GM04503 (cell line): ENCODE measurements around the gene GRB14.
"Not testable (repeated sequence)": the region's sequence is repeated elsewhere in the genome, so short reads cannot be mapped to it uniquely, and the experiment has no call there.

Source experiments
- DNase-seq: peaks from one replicate; pipeline ENCODE4 v3.0.0-alpha.2; 2012; ENCODE audit warnings: low read depth

GRB14 gene

DNA sequence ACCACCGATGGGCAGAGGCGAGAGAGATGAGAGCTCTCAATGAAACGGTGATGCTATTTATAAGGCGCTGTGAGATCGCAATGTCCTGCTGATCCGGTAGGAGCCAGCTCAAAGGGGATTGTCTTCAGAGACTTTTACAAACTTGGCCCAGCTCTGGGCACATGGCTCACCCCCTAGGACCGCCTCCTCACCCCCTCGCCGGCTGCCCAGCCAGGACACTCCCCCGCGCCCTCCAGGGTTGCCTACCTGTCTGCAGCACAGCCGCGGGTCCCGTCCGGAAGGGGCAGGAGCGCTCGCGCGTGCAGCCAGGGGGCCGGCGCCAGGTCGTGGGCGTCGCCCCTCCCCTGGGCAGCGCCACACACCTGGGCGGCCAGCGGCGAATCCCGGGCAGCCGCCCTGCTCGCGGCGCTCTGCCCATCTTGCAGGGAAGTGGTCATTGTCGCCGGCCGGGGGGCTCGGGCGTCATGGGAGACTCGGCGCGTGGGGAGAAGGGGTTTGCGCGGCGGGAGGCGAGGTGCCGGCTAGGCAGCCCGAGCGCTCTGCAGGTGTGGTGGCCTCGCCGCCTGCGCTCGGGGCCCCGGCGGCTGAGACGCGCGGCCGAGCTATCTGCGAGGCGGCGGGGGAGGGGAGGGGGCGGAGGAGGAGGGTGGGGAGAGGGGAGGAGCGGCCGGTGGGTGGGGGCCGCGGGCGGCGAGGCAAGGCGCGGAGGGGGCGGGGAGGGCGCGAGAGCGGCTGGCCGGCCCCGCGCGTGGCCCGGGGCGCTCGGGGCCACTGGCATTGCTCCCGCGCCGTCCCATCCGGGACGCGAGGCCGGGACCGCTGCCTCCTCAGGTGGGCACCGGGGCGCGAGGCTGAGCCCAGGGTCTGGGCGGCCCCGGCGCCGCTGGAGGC is at the start of gene GRB14:
TSS of gene GRB14 (minus strand) at position 610 of the 891 bp plus-strand sequence. CDS start at position 437, 173 bp downstream.
- no peak for DNase-seq

DNA sequence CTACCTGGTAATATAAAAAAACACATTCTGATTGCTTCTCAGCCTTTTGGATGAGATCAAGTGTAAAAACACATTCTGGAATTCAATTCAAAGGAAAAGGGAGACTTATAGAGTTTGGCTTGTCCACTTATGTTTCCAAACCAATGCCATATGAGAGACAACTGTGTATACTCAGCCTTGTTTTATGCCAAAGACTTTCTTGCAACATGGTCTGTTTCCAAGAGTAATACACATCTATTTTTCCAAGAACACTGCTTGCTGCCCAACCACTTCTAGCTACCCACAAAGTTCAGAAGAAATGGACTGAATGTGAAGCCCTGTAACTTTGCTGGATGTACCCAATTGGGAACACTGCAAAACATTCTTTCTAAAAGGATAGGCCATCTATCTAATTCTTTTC is 48.0 kb upstream of the GRB14 start:
- DNase-seq, result no peak

DNA sequence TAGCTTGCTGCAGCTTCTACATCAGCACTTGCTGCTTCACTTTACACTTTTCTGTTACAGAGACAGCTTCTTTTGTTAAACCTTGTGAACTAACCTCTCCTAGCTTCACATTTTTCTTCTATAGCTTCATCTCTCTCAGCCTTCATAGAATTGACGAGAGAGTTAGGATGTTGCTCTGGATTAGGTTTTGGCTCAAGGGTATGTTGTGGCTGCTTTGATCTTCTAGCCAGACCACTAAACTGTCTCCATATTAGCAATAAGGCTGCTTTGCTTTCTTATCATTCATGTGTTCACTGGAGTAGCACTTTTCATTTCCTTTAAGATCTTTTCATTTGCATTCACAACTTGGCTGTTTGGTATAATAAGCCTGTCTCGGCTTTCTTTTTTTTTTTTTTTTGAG is 46.3 kb upstream of the GRB14 start:
- DNase-seq, result no peak

DNA sequence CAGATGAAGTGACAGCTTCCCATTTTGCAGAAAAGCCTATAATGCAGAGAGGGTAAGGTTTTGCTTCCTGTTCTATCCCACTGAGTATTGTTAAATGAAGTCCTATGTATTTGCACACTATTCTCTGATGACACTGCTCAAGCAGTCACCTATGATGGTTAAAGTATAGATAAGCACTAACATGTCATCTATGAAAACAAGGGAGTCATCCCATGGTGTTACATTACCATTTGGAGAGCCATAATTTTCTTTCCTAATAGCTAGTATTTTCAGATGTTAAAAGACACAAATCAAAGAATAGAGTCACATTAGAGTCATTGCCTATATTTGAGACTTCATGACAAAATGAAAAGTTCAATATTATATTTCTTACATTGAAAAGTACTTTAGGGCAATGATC is 42.8 kb upstream of the GRB14 start:
- DNase-seq, result no peak

DNA sequence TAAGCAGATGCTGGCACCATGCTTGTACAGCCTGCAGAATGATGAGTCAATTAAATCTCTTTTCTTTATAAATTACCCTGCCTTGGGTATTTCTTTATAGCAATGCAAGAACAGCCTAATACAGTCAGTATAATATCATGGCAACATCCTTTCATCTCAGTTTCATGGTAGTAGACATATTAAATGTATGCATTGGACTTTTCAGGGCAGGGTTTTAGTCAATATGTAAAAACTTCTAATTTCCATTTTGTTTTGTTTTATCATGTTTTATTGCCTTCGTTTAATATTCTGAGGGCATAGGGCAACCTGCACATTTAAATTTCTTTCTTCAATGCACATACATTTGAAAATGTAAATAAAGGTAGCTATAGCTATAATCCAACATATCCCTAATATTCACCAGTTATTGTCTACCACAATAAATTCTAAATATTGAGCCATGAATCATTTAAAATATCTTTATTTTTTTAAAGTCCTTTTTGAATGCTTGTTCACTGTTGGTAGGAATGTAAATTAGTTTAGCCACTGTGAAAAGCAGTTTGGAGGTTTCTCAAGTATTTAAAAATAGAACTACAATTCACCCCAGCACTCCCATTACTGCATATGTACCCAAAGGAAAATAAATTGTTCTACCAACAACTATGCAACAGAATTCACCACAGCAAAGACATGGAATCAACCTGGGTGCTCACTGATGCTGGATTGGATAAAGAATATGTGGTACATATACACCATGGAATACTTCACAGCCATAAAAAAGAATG is 41.8 kb upstream of the GRB14 start:
- DNase-seq, result no peak

DNA sequence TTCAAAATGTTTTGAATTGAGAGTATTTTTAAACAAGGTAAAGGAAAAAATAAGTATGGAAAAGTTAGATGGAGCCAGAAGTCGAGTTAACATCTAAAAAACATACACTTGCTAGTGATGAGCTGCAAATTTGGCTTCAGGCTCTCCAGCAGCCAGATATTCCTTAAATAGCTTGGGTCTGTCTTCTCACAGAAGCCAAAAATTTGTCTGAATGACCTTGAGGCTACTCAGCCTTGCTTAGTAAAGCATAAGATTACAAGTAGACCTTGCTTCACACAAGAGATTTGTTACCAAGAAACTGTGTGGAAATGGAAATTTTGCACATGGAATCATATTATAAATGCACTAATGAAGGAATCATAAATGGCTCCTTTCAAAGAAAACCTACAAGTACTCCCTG is 40.8 kb upstream of the GRB14 start:
- DNase-seq, result no peak

DNA sequence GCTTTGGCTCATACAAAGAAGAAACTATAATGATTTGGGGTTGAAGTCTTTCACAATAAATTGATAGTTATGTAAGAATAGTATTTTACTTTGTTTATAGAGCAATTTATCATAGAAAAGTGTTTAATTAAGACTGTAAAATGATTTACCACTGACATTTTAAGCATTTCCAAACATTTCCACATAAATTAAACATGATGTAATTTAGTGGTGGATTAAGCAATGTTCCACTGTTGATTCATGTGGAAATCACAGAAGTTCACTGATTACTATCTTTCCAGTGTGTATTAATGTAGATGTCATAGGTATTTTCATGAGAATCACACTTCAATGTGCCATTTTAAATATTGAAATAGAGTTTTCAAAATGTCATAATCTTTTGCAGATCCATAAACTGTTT is 40.1 kb upstream of the GRB14 start:
- DNase-seq, result peak; percentile 31

DNA sequence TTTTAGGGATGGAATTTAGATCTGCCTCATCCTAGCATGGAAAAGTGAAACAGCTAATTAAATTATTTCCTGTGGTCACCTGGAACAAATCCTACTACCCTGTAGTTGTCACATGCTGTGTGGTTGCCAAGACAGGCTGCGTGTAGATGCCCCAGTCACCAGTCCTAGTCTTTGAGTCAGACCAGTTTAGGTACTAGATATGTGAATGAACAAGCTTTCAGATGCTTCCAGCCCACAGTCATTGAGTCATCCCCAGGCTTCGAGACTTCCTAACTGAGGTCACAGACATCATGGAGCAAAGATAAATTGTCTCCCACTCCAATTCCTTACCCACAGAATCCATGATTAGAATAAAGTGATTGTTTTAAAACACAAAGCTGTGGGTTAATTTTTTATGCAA is 35.8 kb upstream of the GRB14 start:
- peak; percentile 76 for DNase-seq

DNA sequence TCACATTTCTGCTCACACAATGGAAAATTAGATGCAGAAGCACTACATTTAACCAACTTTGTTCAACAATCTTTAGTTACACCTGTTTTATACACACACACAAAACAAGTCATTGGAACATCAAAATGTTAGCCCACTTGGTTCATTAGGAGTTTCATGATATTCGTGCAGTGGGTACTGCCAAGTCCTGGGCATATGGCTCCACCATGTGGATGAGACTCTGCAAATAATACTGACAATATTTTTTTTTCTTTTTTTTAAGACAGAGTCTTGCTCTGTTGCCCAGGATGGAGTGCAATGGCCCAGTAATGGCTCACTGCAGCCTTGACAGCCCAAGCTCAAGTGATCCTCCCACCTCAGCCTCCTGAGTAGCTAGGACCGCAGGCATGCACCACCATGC is 34.5 kb upstream of the GRB14 start:
- DNase-seq, result no peak

DNA sequence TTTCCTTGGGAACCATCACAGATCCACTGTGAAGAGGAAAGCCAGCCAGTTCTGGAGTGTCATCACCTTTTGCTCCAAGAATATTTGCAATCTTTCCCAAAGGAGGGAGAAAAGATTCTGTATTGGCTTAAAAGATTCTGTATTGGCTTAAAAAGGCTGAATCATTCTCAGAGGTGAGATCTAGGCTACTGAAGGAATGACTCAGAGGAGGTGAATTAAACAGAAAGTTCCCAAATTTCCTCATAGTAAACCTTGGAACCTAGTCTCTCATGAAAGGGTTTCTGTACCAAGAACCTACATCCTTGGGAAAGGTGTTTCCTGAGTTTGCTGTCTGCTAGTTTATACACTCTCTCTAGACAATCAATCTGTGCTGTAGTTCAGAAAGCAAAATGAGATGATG is 34.1 kb upstream of the GRB14 start:
- no peak for DNase-seq

DNA sequence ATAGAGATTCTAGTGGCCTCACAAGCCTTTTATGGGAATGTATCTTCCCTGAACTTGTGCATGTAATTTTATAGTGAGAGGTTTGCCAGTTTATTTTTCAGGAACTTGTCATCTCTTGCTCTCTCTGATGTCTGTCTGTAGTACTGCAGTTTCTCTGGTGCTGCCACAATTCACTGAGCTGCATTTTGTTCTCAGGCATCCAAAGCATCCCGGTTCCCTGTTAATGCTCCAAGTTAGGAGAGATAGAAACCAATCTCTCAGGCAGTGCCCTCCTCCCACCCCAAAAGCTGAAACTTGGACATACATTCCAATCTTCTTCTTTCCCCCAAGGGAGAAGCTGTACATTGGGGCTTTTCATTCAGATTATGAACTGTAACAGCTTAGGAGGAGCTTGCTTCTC is 30.1 kb upstream of the GRB14 start:
- DNase-seq, result no peak

DNA sequence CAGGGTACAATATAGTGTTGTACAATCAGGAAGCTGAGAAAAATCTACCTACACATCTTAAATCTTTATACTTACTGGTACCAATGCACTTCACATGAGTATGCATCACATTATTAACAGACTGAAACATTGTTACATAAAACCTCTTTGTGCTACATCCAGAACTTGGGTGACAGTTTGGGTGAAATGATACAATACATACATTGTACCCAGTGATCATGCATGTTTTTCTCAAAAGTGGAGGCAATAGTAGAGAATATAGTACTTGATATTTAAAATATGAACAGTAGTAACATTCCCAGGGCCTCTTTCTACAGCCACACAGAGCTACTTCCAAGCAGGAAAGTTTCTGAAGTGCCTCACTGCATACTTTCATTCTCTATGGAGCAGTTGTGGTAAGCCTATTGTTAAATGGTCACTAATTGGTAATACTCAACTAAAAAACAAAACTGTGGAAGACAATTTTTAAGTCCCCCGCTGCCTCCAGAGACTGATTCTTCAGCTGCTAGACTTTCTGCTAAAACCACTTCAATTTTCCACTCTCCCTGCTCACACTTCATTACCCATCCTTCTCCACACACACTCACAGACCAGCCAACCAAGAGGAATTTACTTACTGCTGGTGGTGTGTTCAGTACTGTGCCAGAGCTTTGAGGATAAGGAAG is 22.9 kb upstream of the GRB14 start:
- peak; percentile 19 for DNase-seq

DNA sequence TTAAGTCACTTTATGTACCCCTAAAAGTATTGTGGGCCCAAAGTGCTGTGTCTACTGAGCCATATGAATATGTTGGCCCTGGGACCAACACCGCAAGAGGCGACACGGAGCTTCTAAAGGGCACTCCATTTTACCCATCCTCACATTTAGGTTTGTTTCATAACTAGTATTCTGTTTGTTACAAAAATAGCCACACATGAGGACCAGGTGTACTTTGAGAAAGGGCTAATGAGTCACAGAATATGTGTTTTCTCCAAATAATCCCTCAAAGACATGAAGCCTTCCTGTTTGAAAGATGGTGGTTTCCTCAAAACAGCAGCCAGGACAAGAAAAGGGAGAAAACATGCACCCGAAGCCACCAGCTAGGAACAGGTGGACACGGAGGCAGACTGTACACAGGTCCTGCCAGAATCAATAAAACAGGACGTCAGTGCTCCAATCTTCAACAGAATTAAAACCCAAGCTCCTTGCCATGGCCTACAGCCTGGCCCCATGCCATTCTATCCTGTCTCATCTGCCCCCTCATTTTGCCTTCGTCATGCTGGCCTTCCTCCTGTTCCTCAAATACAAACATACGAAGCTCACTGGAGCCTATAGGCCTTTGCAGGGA is 21.8 kb upstream of the GRB14 start:
- no peak for DNase-seq

DNA sequence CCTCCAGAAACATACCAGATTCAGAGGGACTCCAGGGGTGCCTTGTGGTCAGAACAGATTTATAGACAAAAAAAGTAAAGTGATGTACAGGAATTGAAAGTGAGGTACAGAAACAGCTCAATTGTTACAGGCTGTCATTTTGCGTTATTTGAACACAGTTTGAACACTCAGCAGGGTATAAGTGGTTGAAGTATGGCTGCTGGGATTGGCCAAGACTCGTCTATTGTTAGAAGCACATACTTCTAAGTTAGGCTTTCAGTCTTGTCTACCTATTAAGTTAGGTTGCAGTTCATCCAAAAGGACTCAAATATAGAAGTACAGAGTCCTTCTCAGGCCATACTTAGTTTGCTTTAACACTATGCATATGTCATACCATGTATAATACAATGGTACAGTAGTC is 21.0 kb upstream of the GRB14 start:
- no peak for DNase-seq

DNA sequence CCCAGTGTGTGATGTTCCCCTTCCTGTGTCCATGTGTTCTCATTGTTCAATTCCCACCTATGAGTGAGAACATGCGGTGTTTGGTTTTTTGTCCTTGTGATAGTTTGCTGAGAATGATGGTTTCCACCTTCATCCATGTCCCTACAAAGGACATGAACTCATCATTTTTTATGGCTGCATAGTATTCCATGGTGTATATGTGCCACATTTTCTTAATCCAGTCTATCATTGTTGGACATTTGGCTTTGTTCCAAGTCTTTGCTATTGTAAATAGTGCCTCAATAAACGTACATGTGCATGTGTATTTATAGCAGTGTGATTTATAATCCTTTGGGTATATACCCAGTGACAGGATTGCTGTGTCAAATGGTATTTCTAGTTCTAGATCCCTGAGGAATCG is 7.0 kb upstream of the GRB14 start:
- DNase-seq, result not testable (repeated sequence)

DNA sequence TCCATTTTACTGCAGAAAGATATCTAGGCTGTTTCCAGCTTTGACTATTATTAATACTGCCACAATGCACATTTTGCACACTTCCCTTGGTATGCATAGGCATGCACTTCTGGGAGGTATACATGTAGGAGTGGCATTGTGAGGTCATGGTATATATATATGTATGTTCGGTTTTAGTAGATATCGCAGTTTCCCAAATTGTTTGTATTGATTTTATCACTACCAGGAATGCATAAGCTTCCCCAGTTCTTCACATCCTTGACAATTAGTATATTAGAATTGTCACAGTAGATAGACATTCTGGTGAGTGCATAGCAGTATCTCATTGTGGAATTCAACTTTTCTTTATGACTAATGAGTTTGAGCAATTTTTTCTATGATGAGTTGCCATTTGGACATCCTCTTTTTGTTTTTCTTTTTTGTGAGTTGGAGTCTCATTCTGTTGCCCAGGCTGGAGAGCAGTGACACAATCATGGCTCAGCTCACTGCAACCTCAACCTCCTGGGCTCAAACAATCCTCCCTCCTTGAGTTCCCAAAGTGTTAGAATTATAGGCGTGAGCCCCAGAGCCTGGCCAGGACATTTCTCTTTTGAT is 4.2 kb upstream of the GRB14 start:
- DNase-seq, result peak; percentile 49

DNA sequence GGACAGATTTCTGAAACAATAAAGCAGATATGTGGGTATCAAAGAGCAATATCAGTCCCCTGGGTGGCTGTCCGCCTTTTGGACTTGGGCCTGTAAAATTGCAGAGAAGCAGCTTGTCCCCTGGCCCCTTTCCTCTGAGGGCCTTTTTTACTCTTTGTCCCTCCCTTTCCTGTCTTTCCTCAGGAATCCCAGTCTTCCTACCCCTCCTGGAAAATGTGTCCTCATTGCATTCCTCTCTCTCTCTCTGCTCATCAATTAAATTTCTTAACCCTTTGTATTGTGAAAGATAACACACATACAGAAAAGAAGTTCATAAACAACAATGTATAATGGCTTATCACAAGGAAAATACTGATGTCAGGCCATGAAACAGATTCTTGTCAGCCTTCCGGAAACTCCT is 3.0 kb upstream of the GRB14 start:
- no peak for DNase-seq

DNA sequence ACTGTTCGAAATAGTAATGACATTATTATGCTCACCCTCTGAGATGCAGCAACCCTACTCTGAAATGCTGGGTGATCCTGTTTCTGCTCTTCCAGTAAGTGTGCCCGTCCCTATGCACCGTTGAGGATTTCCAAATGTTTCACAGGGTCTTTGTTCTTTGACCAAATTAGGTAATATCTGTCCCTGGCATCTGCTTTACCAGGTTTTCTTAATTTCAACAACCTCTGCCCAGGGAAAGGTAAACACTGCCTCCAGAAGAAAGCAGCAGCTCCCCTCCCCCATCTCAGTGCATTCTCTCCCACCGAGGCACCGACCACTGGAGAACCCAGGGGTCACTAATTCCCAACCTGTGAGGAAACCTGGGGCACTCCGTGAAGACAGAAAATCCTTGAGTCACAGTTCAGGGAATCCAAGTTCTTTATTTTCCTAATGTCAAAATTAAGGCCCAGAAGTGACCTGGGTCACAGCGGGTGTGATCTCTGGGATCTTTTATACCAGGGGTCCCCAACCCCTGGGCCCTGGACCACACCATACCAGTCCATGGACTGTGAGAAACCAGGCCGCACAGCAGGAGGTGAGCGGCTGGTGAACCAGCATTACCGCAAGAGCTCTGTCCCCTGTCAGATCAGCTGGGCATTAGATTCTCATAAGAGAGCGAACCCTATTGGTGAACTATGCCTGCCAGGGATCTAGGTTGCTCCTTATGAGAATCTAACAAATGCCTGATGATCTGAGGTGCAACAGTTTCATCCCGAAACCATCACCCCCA is 1.2 kb upstream of the GRB14 start:
- no peak for DNase-seq

DNA sequence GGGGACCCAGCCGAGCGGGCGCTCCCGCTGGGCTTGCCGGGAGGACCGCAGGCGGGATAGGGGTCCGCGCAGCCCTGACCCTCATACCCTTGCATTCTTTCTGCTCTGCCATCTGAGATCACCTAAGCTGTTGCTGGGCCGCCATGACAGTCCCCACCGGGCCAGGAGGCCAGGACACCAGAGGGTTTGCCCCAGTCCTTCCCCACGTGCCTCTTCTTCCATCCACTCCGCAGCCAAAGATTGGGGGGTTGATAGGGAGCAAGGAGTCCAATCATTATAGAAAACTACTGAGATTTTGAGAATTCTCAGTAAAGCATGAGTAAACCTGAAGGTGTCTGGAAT is 453 bp upstream of the GRB14 start:
- DNase-seq, result no peak

DNA sequence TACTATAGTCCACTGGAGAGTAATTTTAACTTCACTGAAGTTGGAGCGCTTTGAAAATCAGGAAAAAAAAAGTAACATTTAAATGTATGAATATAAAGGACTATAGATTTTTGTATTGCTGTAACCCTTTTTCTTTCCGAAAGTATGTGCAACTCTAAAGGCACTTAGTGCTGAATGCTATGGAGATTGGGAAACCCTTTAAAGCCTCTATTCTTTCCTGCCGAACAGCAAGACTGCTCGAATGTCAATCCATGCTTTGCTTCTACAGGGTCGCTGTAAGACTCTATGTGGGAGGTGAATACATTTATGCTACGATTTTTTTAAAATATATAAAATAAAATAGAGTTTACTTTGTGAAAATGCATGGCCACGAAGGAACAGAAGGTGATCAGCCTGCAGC is 825 bp downstream of the GRB14 start:
- DNase-seq, result no peak

DNA sequence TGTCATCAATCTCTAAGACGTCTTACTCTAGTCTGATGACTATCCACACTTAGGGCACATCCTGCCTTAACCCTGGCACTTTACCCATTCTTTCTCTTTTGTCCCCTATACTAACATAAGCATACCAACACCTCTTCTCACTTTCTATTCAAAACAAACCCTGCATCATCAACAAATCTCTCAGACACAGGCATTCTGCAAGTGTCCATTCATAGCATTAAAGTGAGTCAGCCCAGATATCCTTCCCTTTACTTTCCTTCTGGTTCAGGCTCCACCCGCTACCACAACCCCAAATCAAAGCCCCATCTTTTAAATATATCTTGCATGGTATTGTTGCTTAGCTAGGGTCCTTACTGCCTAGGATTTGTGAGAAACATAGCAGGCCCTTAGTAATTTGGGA is 3.8 kb downstream of the GRB14 start:
- peak; percentile 11 for DNase-seq
